ENCODE data around the gene CPM.
"Not testable (repeated sequence)": the region's sequence is repeated elsewhere in the genome, so short reads cannot be mapped to it uniquely, and the experiment has no call there.

CPM gene

GRCh38 chr12:68846811-68847210 is 86.2 kb downstream of the CPM start:
- no peak for DNase-seq

- DNase-seq, result no peak
Observed at GRCh38 chr12:68844788-68845695, 87.9 kb downstream of the CPM start.

- no peak for DNase-seq
Observed at GRCh38 chr12:68844318-68844745, 88.6 kb downstream of the CPM start.

- DNase-seq, result no peak
Observed at GRCh38 chr12:68842784-68843567, 90.0 kb downstream of the CPM start.

GRCh38 chr12:68842123-68842522 is 90.8 kb downstream of the CPM start:
- no peak for DNase-seq

- no peak for DNase-seq
Observed at GRCh38 chr12:68841717-68842116, 91.3 kb downstream of the CPM start.

GRCh38 chr12:68841175-68841574 is 91.8 kb downstream of the CPM start:
- DNase-seq, result not testable (repeated sequence)

GRCh38 chr12:68839183-68840147 is 93.5 kb downstream of the CPM start:
- DNase-seq, result no peak

- DNase-seq, result no peak
Observed at GRCh38 chr12:68838046-68838886, 94.7 kb downstream of the CPM start.

GRCh38 chr12:68837215-68837614 is 95.8 kb downstream of the CPM start:
- no peak for DNase-seq

- no peak for DNase-seq
Observed at GRCh38 chr12:68835333-68835908, 97.5 kb downstream of the CPM start.

- no peak for DNase-seq
Observed at GRCh38 chr12:68833508-68833907, 99.5 kb downstream of the CPM start.

GRCh38 chr12:68832504-68832867 is 100.5 kb downstream of the CPM start:
- no peak for DNase-seq

- no peak for DNase-seq
Observed at GRCh38 chr12:68831751-68832503, 101.0 kb downstream of the CPM start.

GRCh38 chr12:68831272-68831671 is 101.7 kb downstream of the CPM start:
- no peak for DNase-seq

GRCh38 chr12:68828672-68829068 is 104.3 kb downstream of the CPM start:
- no peak for DNase-seq

- DNase-seq, result no peak
Observed at GRCh38 chr12:68827895-68828671, 104.9 kb downstream of the CPM start.

GRCh38 chr12:68825569-68826217 is 107.3 kb downstream of the CPM start:
- DNase-seq, result no peak

- no peak for DNase-seq
Observed at GRCh38 chr12:68824597-68825250, 108.2 kb downstream of the CPM start.

All from stimulated activated CD4-positive, alpha-beta T cell treated with anti-CD3 and anti-CD28 coated beads, Interleukin-4, amount 100 ng/mL, for 24 hours (primary cell).